Stimulated activated naive B cell treated with anti-CD40 and anti-IgM and Interleukin-4, amounts not matched to agents 10 μg/mL and 1 μg/mL and 100 μg/mL, for 72 hours (primary cell): Measurements from ENCODE around the gene CXCL9.
"Not testable (repeated sequence)": the region's sequence is repeated elsewhere in the genome, so short reads cannot be mapped to it uniquely, and the experiment has no call there.

Experiments
- ATAC-seq, 2 donors: fragments of 150-1000 bp; cut with Tn5 transposase; replicated peaks; 2 replicates each; pipeline ENCODE4 v1.10.0; 2021; ENCODE audit warnings: moderate library complexity in 1 of 2
- DNase-seq: peaks from one replicate; pipeline ENCODE4 v3.0.0; 2021
- H3K27ac Mint-ChIP-seq: one replicate; pipeline ENCODE4 v1.8.0; 2022; ENCODE audit warnings: mild to moderate bottlenecking, mixed read lengths
- H3K27me3 Mint-ChIP-seq, 2 donors: one replicate each; pipeline ENCODE4 v1.8.0; 2022; ENCODE audit warnings: mixed read lengths in 2 of 2
- H3K36me3 Mint-ChIP-seq, 2 donors: one replicate each; pipeline ENCODE4 v1.8.0; 2022; ENCODE audit warnings: mixed read lengths in 2 of 2, mild to moderate bottlenecking in 1 of 2
- H3K4me1 Mint-ChIP-seq, 2 donors: one replicate each; pipeline ENCODE4 v1.8.0; 2022; ENCODE audit warnings: mixed read lengths in 2 of 2, mild to moderate bottlenecking in 1 of 2
- H3K4me3 Mint-ChIP-seq, 2 donors: one replicate each; pipeline ENCODE4 v1.8.0; 2022; ENCODE audit warnings: mild to moderate bottlenecking in 2 of 2, mixed read lengths in 2 of 2, moderate library complexity in 1 of 2
- H3K9me3 Mint-ChIP-seq, 2 donors: one replicate each; pipeline ENCODE4 v1.8.0; 2022; ENCODE audit warnings: mixed read lengths in 2 of 2, mild to moderate bottlenecking in 1 of 2

The CXCL9 gene

GRCh38 chr4:76002176-76002575, 5.1 kb downstream of the CXCL9 start:
- Mint-ChIP-seq H3K4me3 (no peak overlapping the region), H3K4me1 (peaks cover 4 to 6% of the 10 kb centered on the region in 2 donors), H3K27ac (no peak overlapping the region), H3K36me3 (no peaks in the 10 kb centered on the region), H3K9me3 (no peaks in the 10 kb centered on the region), H3K27me3 (peaks cover 5 to 8% of the 10 kb centered on the region in 2 donors)
- DNase-seq: no peak
- ATAC-seq: no peak

DNA sequence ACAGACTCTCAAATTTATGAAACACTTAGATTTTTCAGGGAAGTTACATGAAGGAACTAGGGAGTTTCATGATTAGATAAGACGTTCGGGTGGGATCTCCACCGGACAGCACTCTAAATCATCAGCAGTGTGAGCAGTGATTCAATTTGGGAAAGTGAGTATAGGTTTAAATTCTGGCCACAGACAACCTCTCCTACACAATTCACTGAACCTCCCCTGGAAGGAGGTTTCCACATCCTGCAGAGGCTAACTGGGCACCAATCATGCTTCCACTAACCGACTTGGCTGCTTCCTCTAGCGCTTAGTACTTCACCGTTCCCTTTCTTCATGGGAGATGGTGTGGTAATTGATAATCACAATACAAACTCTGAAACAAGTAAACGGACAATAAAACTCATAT, 5.6 kb downstream of the CXCL9 start:
- Mint-ChIP-seq H3K27ac (no peak overlapping the region), H3K27me3 (peaks cover 5 to 8% of the 10 kb centered on the region in 2 donors), H3K4me1 (peaks cover 2 to 4% of the 10 kb centered on the region in 2 donors), H3K4me3 (no peak overlapping the region), H3K36me3 (no peaks in the 10 kb centered on the region), H3K9me3 (no peaks in the 10 kb centered on the region)
- ATAC-seq (no peak), DNase-seq (no peak)

DNA sequence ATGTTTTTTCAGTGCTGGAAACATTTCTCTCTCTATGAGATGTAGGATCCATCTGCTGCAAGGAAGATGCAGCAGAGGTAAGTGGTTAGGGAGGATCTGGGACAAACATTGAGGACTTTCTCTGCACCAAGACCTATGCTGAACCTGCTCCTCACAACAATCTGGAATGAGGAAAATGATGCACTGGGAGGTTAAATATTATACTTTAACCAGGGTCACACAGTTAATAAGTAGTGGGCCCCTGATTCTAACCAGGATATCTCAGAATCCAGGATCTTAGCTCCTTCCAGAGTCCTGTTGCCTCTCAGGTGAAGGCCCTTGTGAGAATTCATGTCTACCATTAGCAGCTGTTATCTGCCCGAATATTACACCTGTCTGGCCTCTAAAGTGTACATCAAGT, 7.0 kb downstream of the CXCL9 start:
- Mint-ChIP-seq H3K4me1 (peaks cover 2 to 4% of the 10 kb centered on the region in 2 donors), H3K9me3 (no peaks in the 10 kb centered on the region), H3K36me3 (no peaks in the 10 kb centered on the region), H3K4me3 (no peak overlapping the region), H3K27me3 (peaks cover 5 to 8% of the 10 kb centered on the region in 2 donors), H3K27ac (no peak overlapping the region)
- ATAC-seq (no peak), DNase-seq (no peak)

DNA sequence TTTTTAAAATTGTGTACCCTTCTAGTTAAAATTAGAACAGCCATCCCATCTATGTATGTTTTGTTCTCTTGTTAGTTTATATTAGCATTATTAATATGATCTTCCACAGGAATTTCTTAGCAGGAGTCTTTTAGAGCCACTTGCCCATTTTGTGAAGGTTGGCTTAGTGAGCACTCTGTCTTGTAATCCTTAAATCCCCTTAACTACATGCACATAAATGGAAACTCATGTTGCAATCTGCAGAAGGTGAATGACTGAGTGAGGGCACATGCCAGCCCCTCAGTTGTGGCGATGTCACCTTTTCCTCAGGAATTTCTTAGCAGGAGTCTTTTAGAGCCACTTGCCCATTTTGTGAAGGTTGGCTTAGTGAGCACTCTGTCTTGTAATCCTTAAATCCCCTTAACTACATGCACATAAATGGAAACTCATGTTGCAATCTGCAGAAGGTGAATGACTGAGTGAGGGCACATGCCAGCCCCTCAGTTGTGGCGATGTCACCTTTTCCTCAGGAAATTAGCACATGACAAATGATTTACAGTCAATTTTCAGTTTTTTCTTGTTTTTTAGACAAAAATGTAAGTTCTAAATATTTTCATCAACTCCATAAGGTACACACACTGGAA, 8.7 kb downstream of the CXCL9 start:
- not testable (repeated sequence) for H3K9me3 Mint-ChIP-seq, H3K27ac Mint-ChIP-seq, ATAC-seq, H3K4me1 Mint-ChIP-seq, H3K36me3 Mint-ChIP-seq, DNase-seq, H3K4me3 Mint-ChIP-seq
- peaks cover 11 to 13% of the 10 kb centered on the region in 2 donors for H3K27me3 Mint-ChIP-seq

GRCh38 chr4:75997946-75998345, 9.4 kb downstream of the CXCL9 start:
- H3K36me3 Mint-ChIP-seq: no peaks in the 10 kb centered on the region
- ATAC-seq: no peak
- H3K27ac Mint-ChIP-seq: no peak overlapping the region

DNA sequence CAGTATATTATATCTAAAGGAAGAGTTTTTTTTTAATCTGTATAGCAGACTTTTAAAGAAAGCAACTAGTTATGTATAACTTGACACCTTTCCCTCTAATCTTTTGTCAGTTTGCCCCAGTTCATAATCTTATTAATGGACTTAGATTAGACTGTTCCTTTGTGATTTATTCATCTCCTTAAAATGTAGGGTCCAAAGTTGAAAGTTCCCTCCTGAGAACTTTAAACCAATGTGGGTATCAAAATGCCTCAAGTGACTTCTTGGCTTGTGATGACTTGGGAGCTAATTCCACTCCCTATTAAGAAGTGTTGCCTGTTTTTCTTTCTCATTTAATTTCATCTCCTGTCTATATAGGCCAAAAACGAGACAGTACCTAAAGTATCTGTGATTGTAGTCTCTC, 10.2 kb downstream of the CXCL9 start:
- peaks cover 10 to 12% of the 10 kb centered on the region in 2 donors for H3K27me3 Mint-ChIP-seq
- no peak for ATAC-seq
- no peak overlapping the region for H3K27ac Mint-ChIP-seq
- H3K9me3 Mint-ChIP-seq: no peaks in the 10 kb centered on the region
- H3K4me1 Mint-ChIP-seq: no peaks in the 10 kb centered on the region
- H3K36me3 Mint-ChIP-seq: no peaks in the 10 kb centered on the region
- DNase-seq: no peak
- H3K4me3 Mint-ChIP-seq: no peak overlapping the region

More at GRCh38 chr4:75997946-75998345, 9.4 kb downstream of the CXCL9 start:
- Mint-ChIP-seq H3K9me3 (no peaks in the 10 kb centered on the region), H3K27me3 (peaks cover 10 to 16% of the 10 kb centered on the region in 2 donors), H3K4me3 (no peak overlapping the region), H3K4me1 (no peaks in the 10 kb centered on the region)
- DNase-seq: no peak

GRCh38 chr4:75995727-75996126, 11.6 kb downstream of the CXCL9 start:
- Mint-ChIP-seq H3K27me3 (peaks cover 10 to 12% of the 10 kb centered on the region in 2 donors), H3K9me3 (no peaks in the 10 kb centered on the region), H3K4me1 (no peaks in the 10 kb centered on the region), H3K27ac (no peak overlapping the region), H3K4me3 (no peak overlapping the region), H3K36me3 (no peaks in the 10 kb centered on the region)
- no peak for DNase-seq
- no peak for ATAC-seq

DNA sequence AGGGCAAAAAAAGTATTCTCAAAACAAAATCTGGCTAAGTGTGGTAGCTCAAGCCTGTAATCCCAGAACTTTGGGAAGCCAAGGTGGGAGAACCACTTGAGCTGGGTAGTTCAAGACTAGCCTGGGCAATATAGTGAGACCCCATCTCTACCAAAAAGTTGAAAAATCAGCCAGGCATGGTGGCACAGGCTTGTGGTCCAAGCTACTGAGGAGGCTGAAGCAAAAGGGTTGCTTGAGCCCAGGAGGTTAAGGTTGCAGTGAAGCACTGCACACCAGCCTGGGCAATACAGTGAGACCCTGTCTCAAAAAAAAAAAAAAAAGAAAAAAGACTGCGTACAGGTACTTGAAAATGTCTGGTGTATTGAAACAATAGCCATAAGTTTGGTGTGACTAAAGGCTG, 14.8 kb downstream of the CXCL9 start:
- H3K4me3 Mint-ChIP-seq: no peak overlapping the region
- H3K9me3 Mint-ChIP-seq: peaks cover 0 to 5% of the 10 kb centered on the region in 2 donors
- H3K27ac Mint-ChIP-seq: no peak overlapping the region
- H3K4me1 Mint-ChIP-seq: peaks cover 19 to 22% of the 10 kb centered on the region in 2 donors
- DNase-seq: no peak
- no peak for ATAC-seq
- H3K27me3 Mint-ChIP-seq: peaks cover 10 to 12% of the 10 kb centered on the region in 2 donors
- H3K36me3 Mint-ChIP-seq: peaks cover 12 to 18% of the 10 kb centered on the region in 2 donors

DNA sequence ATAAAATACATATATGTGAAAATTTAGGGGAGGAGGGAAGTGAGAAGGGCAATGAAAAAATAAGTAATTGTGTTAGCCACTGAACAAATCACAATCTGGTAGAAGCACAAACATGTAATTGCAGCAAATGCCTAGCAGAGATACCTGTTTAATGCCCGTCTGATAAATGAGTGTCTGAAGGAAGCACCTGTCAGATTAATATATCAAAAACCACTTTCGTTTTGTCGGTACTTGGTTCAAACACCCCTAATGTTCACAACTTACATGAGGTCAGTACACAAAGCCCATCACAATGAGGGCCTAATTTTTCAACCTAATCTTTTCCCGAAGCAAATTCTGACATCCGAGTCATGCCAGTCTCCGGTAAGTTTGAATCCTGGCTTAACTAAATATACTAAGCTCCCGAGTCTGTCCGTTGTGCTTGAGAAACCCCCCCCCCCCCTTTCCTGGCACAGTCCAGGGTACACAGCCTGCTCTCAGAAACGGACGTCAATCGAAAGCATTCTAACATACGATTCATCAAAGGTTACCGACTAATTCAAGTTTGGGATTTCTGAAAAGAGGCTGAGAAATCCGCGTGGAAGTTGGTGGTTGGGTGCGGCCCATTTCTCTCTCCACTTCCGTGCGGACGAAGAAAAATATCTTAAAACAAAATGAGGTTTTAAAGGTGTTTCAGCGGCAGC, 17.3 kb downstream of the CXCL9 start:
- H3K36me3 Mint-ChIP-seq: peaks cover 17 to 23% of the 10 kb centered on the region in 2 donors
- peak overlapping the region; percentile 93 for H3K27ac Mint-ChIP-seq
- H3K4me1 Mint-ChIP-seq: peaks cover 22 to 27% of the 10 kb centered on the region in 2 donors
- DNase-seq: no peak
- ATAC-seq: no peak
- H3K4me3 Mint-ChIP-seq: peak overlapping the region; percentile 88 to 94
- H3K27me3 Mint-ChIP-seq: peaks cover 8 to 11% of the 10 kb centered on the region in 2 donors
- peaks cover 0 to 5% of the 10 kb centered on the region in 2 donors for H3K9me3 Mint-ChIP-seq

GRCh38 chr4:75985116-75985515, 22.2 kb downstream of the CXCL9 start:
- peaks cover 35 to 39% of the 10 kb centered on the region in 2 donors for H3K36me3 Mint-ChIP-seq
- ATAC-seq (no peak), DNase-seq (no peak)
- H3K27me3 Mint-ChIP-seq: no peaks in the 10 kb centered on the region
- no peak overlapping the region for H3K27ac Mint-ChIP-seq
- peaks cover 22 to 27% of the 10 kb centered on the region in 2 donors for H3K4me1 Mint-ChIP-seq
- peaks cover 1 to 5% of the 10 kb centered on the region in 2 donors for H3K9me3 Mint-ChIP-seq
- no peak overlapping the region for H3K4me3 Mint-ChIP-seq

DNA sequence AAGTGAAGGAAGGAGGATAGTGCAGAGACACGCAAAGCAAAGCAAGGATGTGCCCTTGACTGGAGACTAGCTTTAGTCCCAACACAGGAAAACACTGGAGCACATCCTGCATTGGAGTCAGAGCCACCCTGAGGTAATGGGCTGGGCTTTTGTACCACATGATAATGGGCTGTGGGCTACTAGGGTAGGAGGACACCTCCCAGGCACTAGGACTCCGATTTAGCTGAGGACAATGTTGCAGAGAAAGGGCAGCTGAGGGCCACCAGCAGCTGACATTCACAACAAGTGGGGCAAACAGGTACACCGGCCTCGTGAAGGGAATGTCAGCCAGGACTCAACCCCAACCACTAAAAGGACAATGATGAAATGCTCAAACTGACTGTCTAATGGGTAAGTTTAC, 26.7 kb downstream of the CXCL9 start:
- DNase-seq (no peak), ATAC-seq (no peak)
- Mint-ChIP-seq H3K4me1 (no peaks in the 10 kb centered on the region), H3K36me3 (peaks cover 33 to 41% of the 10 kb centered on the region in 2 donors), H3K27ac (no peak overlapping the region), H3K4me3 (no peak overlapping the region), H3K9me3 (peaks cover 0 to 1% of the 10 kb centered on the region in 2 donors), H3K27me3 (no peaks in the 10 kb centered on the region)

- Mint-ChIP-seq H3K27me3 (no peaks in the 10 kb centered on the region), H3K27ac (no peak overlapping the region), H3K4me3 (no peak overlapping the region), H3K36me3 (peaks cover 37 to 57% of the 10 kb centered on the region in 2 donors), H3K9me3 (no peaks in the 10 kb centered on the region), H3K4me1 (no peaks in the 10 kb centered on the region)
- DNase-seq: no peak
- ATAC-seq: no peak
Observed at GRCh38 chr4:75976177-75976576, 31.1 kb downstream of the CXCL9 start.

GRCh38 chr4:75973766-75974165, 33.5 kb downstream of the CXCL9 start:
- H3K4me1 Mint-ChIP-seq: no peaks in the 10 kb centered on the region
- no peak overlapping the region for H3K4me3 Mint-ChIP-seq
- peaks cover 39 to 61% of the 10 kb centered on the region in 2 donors for H3K36me3 Mint-ChIP-seq
- ATAC-seq (no peak), DNase-seq (no peak)
- H3K9me3 Mint-ChIP-seq: no peaks in the 10 kb centered on the region
- H3K27me3 Mint-ChIP-seq: no peaks in the 10 kb centered on the region
- no peak overlapping the region for H3K27ac Mint-ChIP-seq

GRCh38 chr4:75968084-75968483, 39.2 kb downstream of the CXCL9 start:
- no peaks in the 10 kb centered on the region for H3K27me3 Mint-ChIP-seq
- no peaks in the 10 kb centered on the region for H3K4me1 Mint-ChIP-seq
- peaks cover 72 to 79% of the 10 kb centered on the region in 2 donors for H3K36me3 Mint-ChIP-seq
- H3K4me3 Mint-ChIP-seq: no peak overlapping the region
- H3K9me3 Mint-ChIP-seq: peaks cover 0 to 6% of the 10 kb centered on the region in 2 donors
- no peak overlapping the region for H3K27ac Mint-ChIP-seq
- ATAC-seq (no peak), DNase-seq (no peak)

DNA sequence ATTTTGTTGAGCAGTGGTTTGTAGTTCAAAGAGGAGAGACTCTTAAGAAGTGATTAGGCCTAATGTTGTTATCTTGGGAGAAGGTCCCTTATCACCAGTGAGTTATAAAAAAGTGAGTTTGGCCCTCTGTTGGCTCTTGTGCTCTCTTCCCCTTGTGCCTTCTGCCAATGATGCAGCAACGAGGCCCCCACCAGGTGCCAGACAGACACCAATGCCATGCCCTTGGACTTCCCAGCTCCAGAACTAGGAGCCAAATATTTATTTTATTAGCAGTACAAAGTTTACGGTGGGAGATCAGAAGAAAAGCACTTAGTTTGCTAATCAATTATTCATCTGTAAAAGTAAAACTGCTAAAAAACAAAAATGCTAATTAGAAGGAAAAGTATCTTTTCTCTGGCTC, 43.8 kb downstream of the CXCL9 start:
- no peak overlapping the region for H3K27ac Mint-ChIP-seq
- DNase-seq (no peak), ATAC-seq (no peak)
- H3K27me3 Mint-ChIP-seq: no peaks in the 10 kb centered on the region
- H3K4me3 Mint-ChIP-seq: no peak overlapping the region
- peaks cover 0 to 6% of the 10 kb centered on the region in 2 donors for H3K9me3 Mint-ChIP-seq
- H3K4me1 Mint-ChIP-seq: no peaks in the 10 kb centered on the region
- peaks cover 80 to 86% of the 10 kb centered on the region in 2 donors for H3K36me3 Mint-ChIP-seq
